Esophagus muscularis mucosa (tissue), 3 donors: ENCODE results near the gene CAMK1D.

ENCODE experiments used
- CTCF ChIP-seq, 3 experiments: fragments of 200-600 bp in 2 of 3; fragments of 450-650 bp in 1 of 3; sonication (generic) in 2 of 3; IDR thresholded peaks; one replicate each; pipeline ENCODE4 v1.5.1; 2017 to 2019; ENCODE audit warnings: antibody characterized with exemption in 3 of 3, mild to moderate bottlenecking in 2 of 3, moderate library complexity in 1 of 3
- EP300 ChIP-seq: sonication (generic); formaldehyde crosslinking; IDR thresholded peaks from one replicate; pipeline ENCODE4 v1.6.1; 2017; ENCODE audit warnings: antibody characterized with exemption

- no peak for TF ChIP-seq CTCF (IDR thresholded peaks at IDR 0.05)
- TF ChIP-seq EP300: no peak
These were observed 494.1 kb downstream of the CAMK1D start for GRCh38 chr10:12843296-12843945.
